ENCODE measurements around the gene ATF7IP. TPM values are rescaled to one million over a fixed set of nuclear protein-coding genes. Genes with fewer than 3 reads are reported as not detected.

ATF7IP gene
- total RNA-seq = 23.8 and 29.3 TPM in 2 replicates

GRCh38 chr12:14365294-14366208, at the start of gene ATF7IP:
Gene ATF7IP (plus strand): TSS chr12:14365682. CDS start chr12:14423916, 58,234 bp downstream.

Other genes starting within 250 kb of the ATF7IP start
- 4.2 and 5.9 TPM in 2 replicates for gene PLBD1, start 202.2 kb downstream of the ATF7IP start, total RNA-seq

Data from cardiac ventricle fibroblast (primary cell).